ENCODE data around the gene TECTB.
A peak's percentile ranks its signal among the peaks of the same experiment; 100 is the strongest.

The TECTB gene

DNA sequence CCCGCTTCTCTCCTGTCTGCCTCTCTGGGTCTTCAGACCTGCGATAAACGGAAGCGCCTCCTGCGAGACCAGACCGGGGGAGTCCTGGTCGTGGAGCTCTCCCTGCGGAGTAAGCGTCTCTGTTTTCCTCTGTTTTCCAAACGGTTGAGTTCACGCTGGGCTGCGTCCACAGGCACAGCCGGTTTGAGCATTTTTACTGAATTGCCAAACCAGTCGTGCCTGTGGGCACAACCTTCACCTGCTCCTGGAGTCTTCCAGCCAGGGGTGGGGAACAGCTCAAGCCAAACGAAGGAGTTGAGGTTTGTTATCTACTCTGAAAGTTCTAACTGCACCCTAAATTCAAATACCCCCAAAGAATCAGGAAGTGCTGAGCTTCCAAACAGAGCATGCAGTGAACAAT is 16.3 kb downstream of the TECTB start:
- no peaks in the 10 kb centered on the region for H3K27me3 ChIP-seq (replicated peaks; ENCODE audit: control insufficient read depth, insufficient read depth, low read length, poor library complexity, severe bottlenecking)
- no peak overlapping the region for H3K27ac ChIP-seq (ENCODE audit: insufficient read depth, low read length, poor library complexity, severe bottlenecking)
- no peak overlapping the region for H3K4me3 ChIP-seq (ENCODE audit: insufficient read depth, low read depth, low read length, poor library complexity, severe bottlenecking)
- H3K4me1 ChIP-seq (ENCODE audit: control insufficient read depth, insufficient read depth, low read length, poor library complexity, severe bottlenecking): no peaks in the 10 kb centered on the region
- H3K36me3 ChIP-seq (ENCODE audit: control insufficient read depth, insufficient read depth, low read length): no peaks in the 10 kb centered on the region
- no peak for DNase-seq
- H3K9me3 ChIP-seq (ENCODE audit: control insufficient read depth, low read length): no peaks in the 10 kb centered on the region

DNA sequence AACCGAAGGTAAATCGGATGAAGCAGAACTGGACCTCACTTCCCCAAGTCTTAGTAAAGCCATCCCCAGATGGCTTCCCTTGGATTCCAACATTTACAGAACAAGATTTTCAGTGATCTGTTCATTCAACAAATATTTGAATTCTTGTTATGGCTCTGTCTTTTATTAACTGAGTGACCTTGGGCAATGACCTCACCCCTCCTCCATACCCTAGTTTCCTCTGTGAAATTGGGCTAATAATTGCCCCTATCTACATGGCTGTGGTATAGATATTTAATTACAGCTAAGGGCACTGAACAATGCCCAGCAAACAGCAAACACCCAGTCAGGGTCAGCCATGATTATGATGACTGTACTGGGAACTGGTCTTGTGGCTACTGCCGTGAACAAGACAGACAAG is 19.1 kb downstream of the TECTB start:
- Histone ChIP-seq H3K4me3 (ENCODE audit: insufficient read depth, low read depth, low read length, poor library complexity, severe bottlenecking) (no peak overlapping the region), H3K9me3 (ENCODE audit: control insufficient read depth, low read length) (no peaks in the 10 kb centered on the region), H3K36me3 (ENCODE audit: control insufficient read depth, insufficient read depth, low read length) (no peaks in the 10 kb centered on the region), H3K27ac (ENCODE audit: insufficient read depth, low read length, poor library complexity, severe bottlenecking) (no peak overlapping the region), H3K4me1 (ENCODE audit: control insufficient read depth, insufficient read depth, low read length, poor library complexity, severe bottlenecking) (no peaks in the 10 kb centered on the region), H3K27me3 (replicated peaks; ENCODE audit: control insufficient read depth, insufficient read depth, low read length, poor library complexity, severe bottlenecking) (no peaks in the 10 kb centered on the region)
- no peak for DNase-seq

DNA sequence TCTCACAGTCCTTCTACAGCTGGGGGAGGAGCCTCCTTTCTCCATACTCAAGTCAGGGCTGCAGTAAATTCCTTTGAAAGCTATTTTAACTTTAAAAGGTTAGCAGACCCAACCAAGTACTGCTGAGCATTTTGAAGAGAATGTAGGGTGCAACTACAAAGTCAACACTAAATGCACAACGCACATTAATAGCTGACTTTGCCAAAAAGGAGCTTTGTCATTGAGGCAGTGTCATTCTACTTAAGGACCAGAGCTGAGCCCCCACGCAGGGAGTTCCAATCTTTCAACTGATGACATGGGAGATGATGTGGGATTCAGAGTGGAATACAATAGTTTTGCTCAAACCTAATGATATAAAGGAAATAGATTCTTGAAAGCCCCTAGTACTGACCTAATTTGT is 20.3 kb downstream of the TECTB start:
- Histone ChIP-seq H3K27ac (ENCODE audit: insufficient read depth, low read length, poor library complexity, severe bottlenecking) (no peak overlapping the region), H3K9me3 (ENCODE audit: control insufficient read depth, low read length) (no peaks in the 10 kb centered on the region), H3K36me3 (ENCODE audit: control insufficient read depth, insufficient read depth, low read length) (no peaks in the 10 kb centered on the region), H3K27me3 (replicated peaks; ENCODE audit: control insufficient read depth, insufficient read depth, low read length, poor library complexity, severe bottlenecking) (no peaks in the 10 kb centered on the region), H3K4me3 (ENCODE audit: insufficient read depth, low read depth, low read length, poor library complexity, severe bottlenecking) (no peak overlapping the region), H3K4me1 (ENCODE audit: control insufficient read depth, insufficient read depth, low read length, poor library complexity, severe bottlenecking) (no peaks in the 10 kb centered on the region)
- no peak for DNase-seq

DNA sequence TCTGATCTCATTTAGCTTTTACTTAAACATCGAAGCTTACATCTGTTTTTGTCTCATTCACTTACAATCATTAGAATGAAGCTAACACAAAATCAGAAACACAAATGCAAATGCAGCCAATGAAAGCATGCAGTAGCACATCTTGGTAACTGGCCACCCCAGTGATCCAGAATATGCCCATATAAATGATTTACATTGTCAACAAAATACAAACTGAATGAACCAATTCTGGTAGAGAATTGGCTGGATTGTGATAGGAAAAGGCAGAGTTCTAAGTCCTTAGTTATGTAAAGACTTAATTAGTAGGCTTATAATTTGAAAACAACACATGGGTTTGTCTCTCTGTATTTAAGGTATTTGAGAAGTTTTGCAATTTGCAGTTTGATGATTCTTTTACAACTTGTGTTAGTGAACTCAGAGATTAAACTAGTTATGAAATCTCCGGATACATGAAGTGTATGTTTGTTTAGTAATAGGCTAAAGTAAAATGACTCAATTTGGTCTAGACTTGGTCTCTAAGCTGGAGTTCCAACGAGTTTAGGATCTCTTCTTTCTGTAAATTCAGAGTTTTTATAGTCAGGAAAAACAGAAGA is 21.2 kb downstream of the TECTB start:
- Histone ChIP-seq H3K27ac (ENCODE audit: insufficient read depth, low read length, poor library complexity, severe bottlenecking) (no peak overlapping the region), H3K4me1 (ENCODE audit: control insufficient read depth, insufficient read depth, low read length, poor library complexity, severe bottlenecking) (no peaks in the 10 kb centered on the region), H3K4me3 (ENCODE audit: insufficient read depth, low read depth, low read length, poor library complexity, severe bottlenecking) (no peak overlapping the region), H3K27me3 (replicated peaks; ENCODE audit: control insufficient read depth, insufficient read depth, low read length, poor library complexity, severe bottlenecking) (no peaks in the 10 kb centered on the region), H3K36me3 (ENCODE audit: control insufficient read depth, insufficient read depth, low read length) (no peaks in the 10 kb centered on the region), H3K9me3 (ENCODE audit: control insufficient read depth, low read length) (no peaks in the 10 kb centered on the region)
- DNase-seq: no peak

DNA sequence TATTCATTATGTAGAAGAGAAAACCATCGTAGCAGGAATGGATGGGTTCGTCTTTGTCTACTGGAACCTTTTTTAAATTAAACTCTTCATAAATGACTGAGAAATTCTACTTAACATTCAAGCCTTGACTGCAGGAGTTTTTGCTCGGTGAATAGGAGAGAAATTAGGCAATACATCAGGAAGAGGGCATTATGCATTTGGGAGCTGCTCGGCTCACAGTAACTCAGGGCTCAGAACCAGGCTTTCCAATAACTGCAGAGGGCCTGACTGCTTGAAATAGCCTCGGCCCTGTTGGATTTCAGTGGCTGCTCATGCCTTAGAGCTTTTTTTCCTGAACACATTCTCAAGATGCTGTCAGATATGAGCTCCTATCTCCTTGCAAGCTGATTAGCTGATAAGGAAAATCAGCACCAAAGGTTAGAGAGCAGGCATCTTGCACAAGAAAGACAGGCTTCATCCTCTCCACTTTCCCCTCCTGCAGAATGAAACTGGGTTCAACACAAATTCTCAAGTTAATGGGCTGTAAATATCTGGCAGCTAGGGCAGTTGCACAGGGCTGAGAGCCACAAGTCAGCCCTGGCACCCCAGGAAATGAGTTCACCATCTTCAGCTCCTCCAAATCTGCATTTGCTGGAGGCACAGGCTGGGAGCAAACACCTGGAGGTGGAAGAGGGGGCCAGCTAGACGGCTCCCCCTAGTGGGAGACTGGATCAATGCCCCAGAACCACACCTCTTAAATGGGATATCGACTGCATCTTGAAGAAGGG is 24.3 kb downstream of the TECTB start:
- Histone ChIP-seq H3K4me1 (ENCODE audit: control insufficient read depth, insufficient read depth, low read length, poor library complexity, severe bottlenecking) (no peaks in the 10 kb centered on the region), H3K27ac (ENCODE audit: insufficient read depth, low read length, poor library complexity, severe bottlenecking) (no peak overlapping the region)
- DNase-seq: no peak

DNA sequence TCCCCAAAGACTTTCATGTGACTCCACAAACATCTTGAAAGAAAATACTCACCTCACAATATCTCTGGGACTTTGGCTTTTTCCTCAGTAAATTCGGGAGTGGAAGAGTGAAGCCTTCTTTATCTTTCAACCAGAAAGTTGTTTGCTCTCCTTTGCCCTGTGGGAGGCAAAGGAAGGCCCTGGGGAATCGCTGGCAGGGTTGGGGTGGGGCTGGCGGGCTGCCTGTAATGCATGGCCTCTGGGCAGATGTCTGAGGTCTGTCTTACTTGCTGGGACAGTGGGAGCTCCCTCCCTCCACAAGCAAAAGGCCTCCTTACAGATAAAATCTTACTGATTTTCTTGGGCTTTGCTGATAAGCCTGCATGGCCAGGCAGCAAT is 24.9 kb downstream of the TECTB start:
- H3K9me3 ChIP-seq (ENCODE audit: control insufficient read depth, low read length): no peaks in the 10 kb centered on the region
- peaks cover 4% of the 10 kb centered on the region for H3K27me3 ChIP-seq (replicated peaks; ENCODE audit: control insufficient read depth, insufficient read depth, low read length, poor library complexity, severe bottlenecking)
- no peak overlapping the region for H3K4me3 ChIP-seq (ENCODE audit: insufficient read depth, low read depth, low read length, poor library complexity, severe bottlenecking)
- no peaks in the 10 kb centered on the region for H3K36me3 ChIP-seq (ENCODE audit: control insufficient read depth, insufficient read depth, low read length)
- DNase-seq: no peak
- H3K27ac ChIP-seq (ENCODE audit: insufficient read depth, low read length, poor library complexity, severe bottlenecking): no peak overlapping the region
- no peaks in the 10 kb centered on the region for H3K4me1 ChIP-seq (ENCODE audit: control insufficient read depth, insufficient read depth, low read length, poor library complexity, severe bottlenecking)

More for the DNA sequence above, 24.3 kb downstream of the TECTB start:
- H3K9me3 ChIP-seq (ENCODE audit: control insufficient read depth, low read length): no peaks in the 10 kb centered on the region
- H3K36me3 ChIP-seq (ENCODE audit: control insufficient read depth, insufficient read depth, low read length): no peaks in the 10 kb centered on the region
- H3K4me3 ChIP-seq (ENCODE audit: insufficient read depth, low read depth, low read length, poor library complexity, severe bottlenecking): no peak overlapping the region
- no peaks in the 10 kb centered on the region for H3K27me3 ChIP-seq (replicated peaks; ENCODE audit: control insufficient read depth, insufficient read depth, low read length, poor library complexity, severe bottlenecking)

DNA sequence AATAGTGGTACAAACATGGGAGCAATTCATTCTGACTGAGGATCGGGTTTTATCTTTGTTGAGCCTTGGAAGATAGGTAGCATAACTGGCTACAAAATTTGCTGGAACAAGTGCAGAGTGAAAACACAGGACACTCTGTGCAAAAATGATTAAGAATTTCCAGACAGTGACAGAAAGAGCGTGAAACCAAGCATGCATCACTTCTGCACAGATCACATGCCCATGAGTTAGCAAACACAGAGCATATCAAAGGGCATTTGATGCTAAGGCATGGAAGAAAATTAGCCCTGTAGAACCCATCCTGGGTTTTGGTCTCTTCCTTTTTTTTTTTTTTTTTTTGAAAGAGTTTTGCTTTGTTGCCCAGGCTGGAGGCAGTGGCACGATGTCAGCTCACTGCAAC is 28.3 kb downstream of the TECTB start:
- Histone ChIP-seq H3K27ac (ENCODE audit: insufficient read depth, low read length, poor library complexity, severe bottlenecking) (no peak overlapping the region), H3K4me3 (ENCODE audit: insufficient read depth, low read depth, low read length, poor library complexity, severe bottlenecking) (no peak overlapping the region), H3K4me1 (ENCODE audit: control insufficient read depth, insufficient read depth, low read length, poor library complexity, severe bottlenecking) (no peaks in the 10 kb centered on the region), H3K9me3 (ENCODE audit: control insufficient read depth, low read length) (no peaks in the 10 kb centered on the region), H3K36me3 (ENCODE audit: control insufficient read depth, insufficient read depth, low read length) (no peaks in the 10 kb centered on the region), H3K27me3 (replicated peaks; ENCODE audit: control insufficient read depth, insufficient read depth, low read length, poor library complexity, severe bottlenecking) (peaks cover 9% of the 10 kb centered on the region)
- no peak for DNase-seq

DNA sequence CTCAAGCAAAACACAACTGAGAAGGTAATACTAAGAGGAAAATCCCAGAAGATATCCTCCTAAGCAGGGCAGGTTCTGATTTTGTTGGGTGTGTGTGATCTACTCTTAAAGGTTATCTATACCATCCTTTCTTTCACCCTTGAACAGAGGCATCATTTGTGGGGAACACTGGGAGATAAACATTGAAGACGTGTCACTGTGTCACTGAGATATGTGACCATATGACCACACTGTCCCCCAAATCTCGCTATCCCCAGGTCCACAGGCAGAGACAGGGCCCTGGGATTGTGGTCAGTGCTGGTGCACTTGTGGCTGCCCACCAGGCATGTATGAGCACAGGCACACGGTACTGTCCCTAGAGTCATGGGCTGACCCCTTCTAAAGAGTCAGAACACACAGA is 30.0 kb downstream of the TECTB start:
- H3K36me3 ChIP-seq (ENCODE audit: control insufficient read depth, insufficient read depth, low read length): no peaks in the 10 kb centered on the region
- H3K4me1 ChIP-seq (ENCODE audit: control insufficient read depth, insufficient read depth, low read length, poor library complexity, severe bottlenecking): no peaks in the 10 kb centered on the region
- H3K4me3 ChIP-seq (ENCODE audit: insufficient read depth, low read depth, low read length, poor library complexity, severe bottlenecking): no peak overlapping the region
- DNase-seq: no peak
- H3K27me3 ChIP-seq (replicated peaks; ENCODE audit: control insufficient read depth, insufficient read depth, low read length, poor library complexity, severe bottlenecking): peaks cover 9% of the 10 kb centered on the region
- no peaks in the 10 kb centered on the region for H3K9me3 ChIP-seq (ENCODE audit: control insufficient read depth, low read length)
- no peak overlapping the region for H3K27ac ChIP-seq (ENCODE audit: insufficient read depth, low read length, poor library complexity, severe bottlenecking)

DNA sequence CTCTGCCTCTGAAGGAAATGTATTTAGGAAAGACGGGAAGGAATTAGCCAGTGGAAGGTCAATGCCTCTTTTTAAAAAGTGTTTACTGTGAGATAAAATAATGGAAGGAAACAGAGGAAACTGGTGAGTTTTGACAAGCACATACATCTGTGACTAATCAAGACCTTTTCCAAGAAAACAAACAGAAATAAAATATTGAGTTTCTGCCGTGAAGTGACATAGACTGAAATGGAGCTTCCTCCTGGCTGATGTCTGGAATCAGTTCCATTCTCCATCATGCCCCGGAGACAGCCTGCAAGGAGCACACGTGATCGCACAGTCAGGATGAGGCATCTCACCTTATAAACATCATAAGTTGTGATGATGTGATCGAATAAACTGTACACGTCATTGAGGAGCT is 30.7 kb downstream of the TECTB start:
- DNase-seq: no peak
- no peaks in the 10 kb centered on the region for H3K9me3 ChIP-seq (ENCODE audit: control insufficient read depth, low read length)
- H3K4me1 ChIP-seq (ENCODE audit: control insufficient read depth, insufficient read depth, low read length, poor library complexity, severe bottlenecking): no peaks in the 10 kb centered on the region
- no peaks in the 10 kb centered on the region for H3K36me3 ChIP-seq (ENCODE audit: control insufficient read depth, insufficient read depth, low read length)
- H3K27me3 ChIP-seq (replicated peaks; ENCODE audit: control insufficient read depth, insufficient read depth, low read length, poor library complexity, severe bottlenecking): peaks cover 9% of the 10 kb centered on the region
- H3K27ac ChIP-seq (ENCODE audit: insufficient read depth, low read length, poor library complexity, severe bottlenecking): no peak overlapping the region
- H3K4me3 ChIP-seq (ENCODE audit: insufficient read depth, low read depth, low read length, poor library complexity, severe bottlenecking): no peak overlapping the region

DNA sequence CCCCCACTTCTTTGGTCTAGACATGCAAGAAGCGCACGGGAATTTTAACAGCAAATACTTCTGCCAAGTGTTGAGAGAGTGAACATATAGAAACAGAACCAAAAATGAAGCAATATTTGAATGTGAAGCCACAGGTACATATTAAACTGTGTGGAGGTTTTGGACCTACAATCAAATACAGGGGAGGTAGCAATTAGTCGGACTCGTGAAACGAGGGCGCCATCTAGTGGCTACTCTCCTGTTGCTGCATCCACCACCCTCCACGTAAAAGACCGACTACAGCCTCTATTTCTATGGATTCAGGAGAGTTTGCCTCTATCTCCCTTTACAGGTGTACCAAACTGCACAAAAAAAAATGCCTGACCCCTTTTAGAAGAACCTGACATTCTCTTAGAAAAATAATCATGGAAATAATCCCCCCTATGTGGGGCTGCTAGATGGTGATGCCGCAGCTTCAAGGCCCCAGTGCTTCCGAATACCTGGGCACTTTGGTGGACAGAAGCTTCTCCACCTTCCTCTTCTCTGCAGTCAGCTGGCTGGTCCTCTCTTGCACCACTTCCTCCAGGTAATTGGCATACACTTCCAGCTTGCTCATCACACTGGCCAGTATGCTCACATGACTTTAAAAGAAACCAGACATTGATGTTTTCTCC is 31.7 kb downstream of the TECTB start:
- DNase-seq: peak; percentile 7 to 58 (median 42)
- H3K9me3 ChIP-seq (ENCODE audit: control insufficient read depth, low read length): no peaks in the 10 kb centered on the region
- no peaks in the 10 kb centered on the region for H3K36me3 ChIP-seq (ENCODE audit: control insufficient read depth, insufficient read depth, low read length)
- no peak overlapping the region for H3K4me3 ChIP-seq (ENCODE audit: insufficient read depth, low read depth, low read length, poor library complexity, severe bottlenecking)
- peaks cover 9% of the 10 kb centered on the region for H3K27me3 ChIP-seq (replicated peaks; ENCODE audit: control insufficient read depth, insufficient read depth, low read length, poor library complexity, severe bottlenecking)
- H3K27ac ChIP-seq (ENCODE audit: insufficient read depth, low read length, poor library complexity, severe bottlenecking): no peak overlapping the region
- H3K4me1 ChIP-seq (ENCODE audit: control insufficient read depth, insufficient read depth, low read length, poor library complexity, severe bottlenecking): no peaks in the 10 kb centered on the region

Measured in effector memory CD4-positive, alpha-beta T cell (primary cell).